ENCODE results near the gene PGR.

PGR gene

GRCh38 chr11:101049123-101049522, 80.5 kb downstream of the PGR start:
- no peak for TF ChIP-seq RAD21 (IDR thresholded peaks at IDR 0.05; ENCODE audit: low read depth)
- no peak for TF ChIP-seq EGR1 (IDR thresholded peaks at IDR 0.05)
- no peak for TF ChIP-seq ZBTB7A (IDR thresholded peaks at IDR 0.05; ENCODE audit: low read depth)
- no peak for TF ChIP-seq REST (IDR thresholded peaks at IDR 0.05; ENCODE audit: low read depth)
- no peak for TF ChIP-seq MAX (IDR thresholded peaks at IDR 0.05)
- TF ChIP-seq CEBPB (IDR thresholded peaks at IDR 0.05), result no peak
- no peak for TF ChIP-seq EP300 (IDR thresholded peaks at IDR 0.05; ENCODE audit: borderline replicate concordance)

GRCh38 chr11:101048479-101048878, 81.1 kb downstream of the PGR start:
- TF ChIP-seq TAF1 (IDR thresholded peaks at IDR 0.05; ENCODE audit: low read depth) (no peak), NFIC (IDR thresholded peaks at IDR 0.05) (no peak), TEAD4 (IDR thresholded peaks at IDR 0.05) (no peak), TCF12 (IDR thresholded peaks at IDR 0.05; ENCODE audit: low read depth) (no peak), USF1 (IDR thresholded peaks at IDR 0.05) (no peak), REST (IDR thresholded peaks at IDR 0.05; ENCODE audit: low read depth) (no peak), YY1 (IDR thresholded peaks at IDR 0.05; ENCODE audit: low read depth) (no peak), EGR1 (IDR thresholded peaks at IDR 0.05) (no peak), CEBPB (IDR thresholded peaks at IDR 0.05) (no peak), MAX (IDR thresholded peaks at IDR 0.05) (no peak), ZBTB7A (IDR thresholded peaks at IDR 0.05; ENCODE audit: low read depth) (no peak)

DNA sequence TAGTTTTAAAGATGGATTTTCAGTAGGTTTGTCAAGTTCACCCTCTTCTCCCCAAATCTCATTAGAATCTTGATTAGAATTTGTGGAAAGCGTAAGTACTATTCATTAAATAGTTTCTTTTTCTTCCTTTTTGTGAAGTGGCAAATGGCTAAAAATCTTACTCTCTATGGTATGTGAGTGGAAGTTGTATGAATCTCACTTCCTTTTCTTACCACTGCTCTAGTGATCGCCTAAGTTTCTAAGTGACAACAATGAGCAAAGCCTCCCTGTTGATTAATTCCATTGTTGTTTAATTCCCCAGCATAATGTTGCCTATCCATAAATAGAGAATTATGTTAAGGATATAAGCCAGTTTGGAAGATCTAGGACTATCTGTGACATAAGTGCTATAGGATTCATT, 82.7 kb downstream of the PGR start:
- TF ChIP-seq EP300 (IDR thresholded peaks at IDR 0.05; ENCODE audit: borderline replicate concordance) (no peak), TCF12 (IDR thresholded peaks at IDR 0.05; ENCODE audit: low read depth) (no peak), TEAD4 (IDR thresholded peaks at IDR 0.05) (no peak), ZBTB7A (IDR thresholded peaks at IDR 0.05; ENCODE audit: low read depth) (no peak), MAX (IDR thresholded peaks at IDR 0.05) (no peak), RAD21 (IDR thresholded peaks at IDR 0.05; ENCODE audit: low read depth) (no peak)

DNA sequence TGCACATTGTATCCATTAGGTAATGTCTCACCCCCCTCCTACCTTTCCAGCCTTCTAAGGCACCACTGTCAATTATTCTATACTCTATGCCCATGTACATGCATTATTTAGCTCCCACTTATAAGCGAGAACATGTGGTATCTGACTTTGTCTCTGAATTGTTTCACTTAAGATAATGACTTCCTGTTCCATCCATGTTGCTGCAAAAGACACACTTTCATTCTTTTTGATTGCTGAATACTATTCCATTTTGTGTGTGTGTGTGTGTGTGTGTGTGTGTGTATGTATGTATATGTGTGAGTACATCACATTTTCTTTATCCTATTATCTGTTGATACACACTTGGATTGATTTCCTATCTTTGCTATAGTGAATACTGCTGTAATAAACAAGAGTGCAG, 84.2 kb downstream of the PGR start:
- TF ChIP-seq TEAD4 (IDR thresholded peaks at IDR 0.05) (no peak), ZBTB7A (IDR thresholded peaks at IDR 0.05; ENCODE audit: low read depth) (no peak), NFIC (IDR thresholded peaks at IDR 0.05) (no peak)

DNA sequence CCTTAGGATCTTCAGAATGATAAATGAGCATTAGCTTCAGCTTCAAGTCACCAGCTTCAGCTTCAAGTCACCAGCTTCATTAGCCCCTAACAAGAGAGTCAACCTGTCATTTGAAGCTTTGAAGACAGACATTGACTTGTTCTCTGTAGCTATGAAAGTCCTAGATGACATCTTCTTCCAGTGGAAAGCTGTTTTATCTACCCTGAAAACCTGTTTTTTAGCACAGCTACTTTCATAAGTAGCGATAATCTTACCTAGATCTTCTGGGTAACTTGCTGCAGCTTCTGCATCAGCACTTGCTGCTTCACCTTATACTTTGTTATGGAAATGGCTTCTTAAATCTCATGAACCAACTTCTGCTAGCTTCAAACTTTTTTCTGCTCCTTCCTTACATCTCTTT, 85.7 kb downstream of the PGR start:
- TF ChIP-seq NFIC (IDR thresholded peaks at IDR 0.05) (no peak), MAX (IDR thresholded peaks at IDR 0.05) (no peak), YY1 (IDR thresholded peaks at IDR 0.05; ENCODE audit: low read depth) (no peak), REST (IDR thresholded peaks at IDR 0.05; ENCODE audit: low read depth) (no peak), RAD21 (IDR thresholded peaks at IDR 0.05; ENCODE audit: low read depth) (no peak), TCF12 (IDR thresholded peaks at IDR 0.05; ENCODE audit: low read depth) (no peak), FOXM1 (IDR thresholded peaks at IDR 0.05; ENCODE audit: borderline replicate concordance, low read depth) (no peak), TEAD4 (IDR thresholded peaks at IDR 0.05) (no peak), CREB1 (IDR thresholded peaks at IDR 0.05; ENCODE audit: low read depth) (no peak), EGR1 (IDR thresholded peaks at IDR 0.05) (no peak), EP300 (IDR thresholded peaks at IDR 0.05; ENCODE audit: borderline replicate concordance) (no peak), USF1 (IDR thresholded peaks at IDR 0.05) (no peak), CEBPB (IDR thresholded peaks at IDR 0.05) (no peak), TAF1 (IDR thresholded peaks at IDR 0.05; ENCODE audit: low read depth) (no peak), ZBTB7A (IDR thresholded peaks at IDR 0.05; ENCODE audit: low read depth) (no peak)

Data from Ishikawa (cell line).